ENCODE data around the gene ZNF718.

GRCh38 chr4:175986-176385 lies 51.7 kb downstream of the ZNF718 start:
- TF ChIP-seq TSHZ2 (CRISPR knock-in tag; IDR thresholded peaks at IDR 0.05): no peak
- TF ChIP-seq ZFP30 (CRISPR knock-in tag; IDR thresholded peaks at IDR 0.05): no peak
- no peak for TF ChIP-seq GLIS3 (CRISPR knock-in tag; IDR thresholded peaks at IDR 0.05)
- no peak for TF ChIP-seq ARNTL (CRISPR knock-in tag; IDR thresholded peaks at IDR 0.05; ENCODE audit: borderline replicate concordance, low read depth)
- no peak for TF ChIP-seq ZNF70 (CRISPR knock-in tag; IDR thresholded peaks at IDR 0.05)

All from SK-N-SH treated with all-trans-retinoic acid at 6 μM for 48 hours (cell line).